ENCODE data around the gene PCNX4.

The PCNX4 gene

DNA sequence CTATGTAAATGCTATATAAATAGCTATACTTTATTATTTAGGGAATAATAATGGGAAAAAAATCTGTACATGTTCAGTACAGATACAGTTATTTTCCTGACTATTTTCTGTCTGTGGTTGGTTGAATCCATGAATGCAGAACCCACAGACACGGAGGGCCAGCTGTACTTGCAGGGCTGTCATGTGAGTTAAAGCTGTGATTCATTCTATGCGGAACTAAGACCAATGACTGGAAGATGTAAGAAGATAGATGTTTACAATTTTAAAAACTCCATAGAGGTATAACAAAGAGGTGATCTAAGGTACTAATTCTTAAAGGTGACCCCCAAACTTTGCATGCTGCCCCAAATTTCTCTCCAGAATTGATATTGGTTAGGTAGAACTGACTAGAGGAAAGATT, 14.6 kb downstream of the PCNX4 start:
- DNase-seq, result no peak

DNA sequence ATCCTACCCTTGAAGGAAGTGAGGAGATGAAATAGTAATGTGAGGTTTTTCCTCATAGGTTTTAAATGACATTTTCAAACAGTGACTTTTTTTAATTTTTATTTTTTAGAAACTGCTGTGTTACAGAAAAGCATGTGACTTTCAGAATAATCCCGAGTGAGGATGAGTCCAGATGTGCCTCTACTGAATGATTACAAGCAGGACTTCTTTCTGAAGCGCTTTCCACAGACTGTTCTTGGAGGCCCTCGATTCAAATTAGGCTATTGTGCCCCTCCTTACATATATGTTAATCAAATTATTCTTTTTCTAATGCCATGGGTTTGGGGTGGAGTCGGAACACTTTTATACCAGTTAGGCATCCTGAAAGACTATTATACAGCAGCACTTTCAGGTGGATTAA, 15.8 kb downstream of the PCNX4 start:
- DNase-seq, result no peak

DNA sequence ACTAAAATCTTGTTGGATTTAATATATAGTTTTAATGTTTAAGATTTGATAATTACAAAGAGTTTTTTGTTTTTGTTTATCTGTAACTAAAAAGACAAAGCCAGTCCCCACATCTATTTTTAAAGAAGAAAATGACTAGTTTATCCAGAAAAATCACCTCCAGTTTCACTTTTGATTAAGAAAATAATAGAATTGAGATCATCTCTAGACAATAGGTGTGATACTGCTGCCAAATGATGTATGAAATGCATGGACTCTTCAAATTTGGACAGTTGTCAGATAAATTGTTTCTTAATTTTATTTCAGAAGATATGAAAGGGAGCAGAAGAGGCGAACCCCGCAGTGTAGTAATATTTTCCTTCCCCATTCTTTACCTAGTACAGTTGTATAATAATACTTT, 20.0 kb downstream of the PCNX4 start:
- no peak for DNase-seq

DNA sequence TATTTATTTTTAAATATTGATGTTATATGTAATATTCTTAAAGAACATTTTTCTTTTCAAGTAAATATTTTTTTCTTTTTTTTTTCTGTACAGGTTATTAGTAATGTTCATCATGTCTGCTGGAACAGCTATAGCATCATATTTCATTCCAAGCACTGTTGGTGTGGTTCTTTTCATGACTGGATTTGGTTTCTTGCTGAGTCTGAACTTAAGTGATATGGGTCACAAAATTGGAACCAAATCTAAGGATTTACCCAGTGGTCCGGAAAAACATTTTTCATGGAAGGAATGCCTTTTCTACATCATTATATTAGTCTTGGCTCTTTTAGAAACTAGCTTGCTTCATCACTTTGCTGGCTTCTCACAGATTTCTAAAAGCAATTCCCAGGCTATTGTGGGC, 23.2 kb downstream of the PCNX4 start:
- no peak for DNase-seq

DNA sequence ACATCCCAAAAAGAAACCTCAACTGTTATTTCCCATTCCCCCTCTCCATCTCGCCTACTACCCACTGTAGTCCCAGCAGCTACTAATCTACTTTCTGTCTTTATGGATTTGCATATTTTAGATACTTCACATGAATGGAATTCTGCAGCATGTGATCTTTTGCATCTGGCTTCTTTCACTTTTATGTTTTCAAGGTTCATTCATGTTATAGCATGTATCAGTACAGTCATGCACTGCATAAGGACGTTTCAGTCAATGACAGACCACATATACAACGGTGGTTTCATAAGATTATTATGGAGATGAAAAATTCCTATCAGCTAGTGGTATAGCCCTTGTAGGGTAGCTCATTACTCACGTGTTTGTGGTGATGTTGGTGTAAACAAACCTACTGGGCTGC, 24.5 kb downstream of the PCNX4 start:
- no peak for DNase-seq

DNA sequence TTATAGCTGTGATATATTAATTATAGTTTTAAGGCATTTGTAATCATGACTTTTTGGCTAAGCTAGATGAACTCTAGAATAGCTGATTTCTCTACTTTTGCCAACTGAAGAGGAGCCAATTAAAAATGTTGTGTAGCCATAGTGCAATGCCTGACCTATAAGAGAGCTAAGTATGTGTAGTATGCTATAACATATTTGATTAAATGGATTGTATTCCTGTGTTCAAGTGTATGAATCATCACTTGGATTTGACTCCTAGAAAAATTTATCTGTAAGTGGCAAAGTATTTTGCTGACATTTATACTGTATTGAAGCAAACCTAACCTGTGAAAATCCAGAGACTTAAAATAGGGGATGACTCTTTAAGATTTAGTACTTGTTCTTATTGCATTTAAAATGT, 34.2 kb downstream of the PCNX4 start:
- no peak for DNase-seq

DNA sequence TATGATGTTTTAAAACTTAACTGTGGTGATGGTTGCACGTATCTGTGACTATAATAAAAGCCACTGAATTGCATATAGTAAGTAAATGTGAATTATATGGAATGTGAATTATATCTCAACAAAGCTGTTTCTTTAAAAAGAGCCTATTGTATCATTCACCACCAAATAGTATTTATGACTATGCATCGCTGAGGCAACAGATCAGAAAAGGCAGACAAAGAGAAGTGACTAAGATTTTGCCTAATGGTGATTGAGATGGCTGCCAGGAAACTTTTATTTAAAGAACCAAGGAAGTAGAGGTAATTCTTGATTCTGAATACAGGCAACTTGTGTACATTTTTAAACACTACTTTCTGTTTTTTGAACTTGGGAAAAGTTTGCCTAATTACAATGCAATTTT, 41.8 kb downstream of the PCNX4 start:
- DNase-seq, result no peak

DNA sequence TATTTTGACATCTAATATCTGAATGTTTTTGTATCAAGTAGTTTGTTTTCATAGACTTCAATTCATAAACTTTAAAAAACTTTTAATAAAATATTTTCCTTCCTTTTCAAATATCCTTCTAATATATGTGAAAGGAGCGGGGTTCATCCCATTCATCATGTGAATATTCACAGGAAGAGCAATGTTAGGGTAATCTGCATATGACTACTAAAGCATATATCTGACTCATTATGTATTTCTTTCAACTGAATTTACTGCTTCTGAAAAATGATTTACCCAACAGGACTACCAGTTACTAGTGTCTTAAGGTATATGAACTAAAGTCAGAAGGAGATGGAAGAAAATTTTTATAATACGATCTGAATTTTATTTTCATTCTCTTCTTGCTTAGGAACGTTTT, 43.0 kb downstream of the PCNX4 start:
- no peak for DNase-seq

DNA sequence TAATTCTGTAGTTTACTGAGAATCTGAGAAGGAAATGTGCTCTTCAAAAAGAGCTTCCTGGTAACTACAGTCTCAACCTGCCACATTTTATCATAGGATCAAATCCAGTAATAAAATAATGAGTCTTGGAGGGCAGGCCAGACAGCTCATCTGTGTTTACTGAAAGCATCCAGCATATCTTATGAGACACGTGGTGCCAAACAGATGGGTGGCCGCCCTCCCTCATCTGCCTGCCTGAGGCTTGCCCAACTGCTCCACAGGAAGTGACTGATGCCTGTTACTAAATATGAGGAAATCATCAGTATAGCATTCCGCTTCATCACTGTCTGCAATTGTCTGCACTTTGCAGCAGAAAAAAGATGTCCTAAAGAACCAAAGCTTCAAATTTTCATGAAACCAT, 60.0 kb downstream of the PCNX4 start:
- DNase-seq, result no peak

DNA sequence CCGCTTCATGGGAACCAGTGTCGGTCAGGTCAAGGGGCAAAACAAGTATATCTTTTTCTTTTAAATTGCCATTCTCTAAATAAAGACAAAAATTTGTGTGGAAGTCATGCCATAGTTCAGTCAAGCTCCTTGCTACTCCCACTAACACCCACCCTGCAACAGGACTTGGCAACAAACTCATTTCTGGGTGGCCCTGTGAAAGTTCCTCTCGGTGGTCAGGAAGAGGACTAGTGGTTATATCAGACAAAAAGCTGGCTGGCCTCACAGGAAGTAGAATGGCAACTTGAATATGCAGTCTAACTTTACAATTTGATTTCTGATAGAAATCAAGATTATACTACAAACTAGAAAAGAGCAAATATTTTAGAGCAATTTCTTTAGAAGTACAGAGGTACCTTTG, 62.3 kb downstream of the PCNX4 start:
- DNase-seq, result no peak

DNA sequence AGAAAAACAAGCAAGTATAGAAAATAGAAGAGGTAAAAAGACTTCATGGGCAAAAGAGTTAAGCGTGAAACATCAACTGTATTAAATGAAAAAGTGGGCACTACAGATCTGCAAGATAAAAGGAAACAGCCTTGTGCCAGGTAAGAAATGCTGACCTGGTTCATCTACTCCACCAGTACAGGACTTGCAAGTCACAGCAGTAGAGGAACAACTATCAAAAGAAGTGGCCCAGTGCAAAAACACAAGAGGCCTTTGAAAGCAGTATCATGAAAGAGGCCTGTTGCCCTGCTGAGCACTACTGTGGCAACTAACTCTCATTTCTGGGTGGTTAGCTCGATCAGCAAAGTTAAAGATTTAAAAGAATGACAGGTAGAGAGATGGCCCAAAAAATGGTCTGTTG, 62.9 kb downstream of the PCNX4 start:
- no peak for DNase-seq

DNA sequence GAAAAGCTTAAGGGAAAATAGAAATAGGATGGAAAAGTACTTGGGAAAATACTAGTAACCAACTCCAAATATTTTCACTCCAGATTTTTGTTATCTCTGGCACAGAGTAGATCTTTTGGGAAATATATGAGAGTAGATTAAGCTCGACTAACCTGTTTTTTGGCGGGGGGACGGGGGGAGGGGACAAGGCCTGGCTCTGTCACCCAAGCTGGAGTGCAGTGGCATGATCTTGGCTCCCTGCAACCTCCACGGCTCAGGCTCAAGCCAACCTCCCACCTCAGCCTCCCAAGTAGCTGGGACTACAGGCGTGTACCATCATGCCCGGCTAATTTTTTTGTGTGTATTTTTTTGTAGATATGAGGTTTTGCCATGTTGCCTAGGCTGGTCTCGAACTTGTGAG, 68.7 kb downstream of the PCNX4 start:
- DNase-seq, result no peak

DNA sequence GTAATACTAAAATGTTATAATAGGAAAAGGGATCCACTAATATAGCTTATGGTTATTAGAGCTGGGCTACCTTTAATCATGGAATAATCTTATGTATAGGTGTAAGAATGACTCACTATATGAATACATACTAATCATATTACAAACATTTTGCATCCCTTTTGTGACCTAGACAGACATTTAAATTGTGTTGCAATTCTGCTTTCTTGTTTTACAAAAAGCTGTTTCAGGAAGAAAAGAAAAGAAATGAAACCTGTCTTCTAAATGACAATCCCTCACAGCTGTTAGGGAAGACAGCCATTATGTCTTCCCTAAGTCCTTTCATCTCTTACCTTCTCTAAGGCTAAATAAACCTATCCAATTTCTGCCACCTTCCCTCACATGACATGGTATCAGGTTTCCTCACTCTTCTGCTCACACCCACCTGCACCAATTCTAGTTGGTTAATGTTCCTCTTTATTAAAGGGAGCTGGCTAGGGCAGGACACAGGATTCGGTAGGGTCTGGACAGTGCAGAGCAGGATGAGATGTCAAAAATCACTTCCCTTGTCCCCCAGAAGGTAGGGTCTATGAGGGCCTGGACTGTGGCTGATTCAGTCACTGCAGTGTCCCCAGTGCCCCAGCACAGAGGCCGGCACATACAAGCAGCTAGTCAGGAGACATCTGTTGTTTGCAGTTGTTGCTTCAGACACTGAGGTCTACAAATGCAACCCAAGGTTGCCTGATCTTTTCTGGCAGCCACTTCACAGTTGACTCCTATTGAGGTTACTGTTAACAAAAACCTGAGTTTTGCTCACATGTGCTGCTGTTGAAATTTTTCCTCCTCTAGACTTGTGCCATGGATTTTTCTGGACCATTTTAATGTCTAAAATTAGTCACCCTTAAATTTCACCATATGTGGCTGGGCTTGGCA, 69.7 kb downstream of the PCNX4 start:
- peak; percentile 17 to 27 for DNase-seq

DNA sequence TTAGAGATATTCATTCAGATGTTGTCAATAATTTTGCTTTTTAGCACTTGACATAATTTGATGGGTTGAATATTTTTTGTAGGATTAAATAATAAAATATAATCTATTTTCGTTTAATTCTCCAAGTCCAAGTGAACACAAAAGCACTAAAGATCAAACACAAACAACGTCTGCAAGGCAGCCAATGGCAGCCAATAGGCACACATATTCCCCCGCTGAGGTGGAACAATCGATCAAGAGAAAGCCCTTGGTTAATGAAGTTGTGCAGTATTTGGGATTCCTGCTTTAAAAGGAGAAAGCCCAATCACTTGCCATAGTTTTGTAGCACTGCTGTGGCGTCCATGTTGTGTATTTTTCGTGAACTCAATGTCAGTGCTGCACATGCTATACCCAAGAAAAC, 72.0 kb downstream of the PCNX4 start:
- no peak for DNase-seq

DNA sequence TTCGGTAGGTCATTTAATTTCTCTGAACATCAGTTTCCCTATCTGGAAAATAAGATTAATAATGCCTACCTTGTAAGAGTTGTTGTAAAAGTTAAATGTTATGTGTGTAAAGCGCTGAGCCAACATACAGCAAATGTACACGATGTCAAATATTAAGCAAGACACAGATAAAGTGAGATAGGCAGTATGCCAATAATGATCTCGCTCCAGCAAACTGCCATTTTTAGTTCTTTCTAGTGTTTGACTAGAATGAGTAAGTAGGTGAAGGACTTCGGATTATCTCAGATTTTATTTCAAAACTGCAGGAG, 72.6 kb downstream of the PCNX4 start:
- DNase-seq, result no peak

DNA sequence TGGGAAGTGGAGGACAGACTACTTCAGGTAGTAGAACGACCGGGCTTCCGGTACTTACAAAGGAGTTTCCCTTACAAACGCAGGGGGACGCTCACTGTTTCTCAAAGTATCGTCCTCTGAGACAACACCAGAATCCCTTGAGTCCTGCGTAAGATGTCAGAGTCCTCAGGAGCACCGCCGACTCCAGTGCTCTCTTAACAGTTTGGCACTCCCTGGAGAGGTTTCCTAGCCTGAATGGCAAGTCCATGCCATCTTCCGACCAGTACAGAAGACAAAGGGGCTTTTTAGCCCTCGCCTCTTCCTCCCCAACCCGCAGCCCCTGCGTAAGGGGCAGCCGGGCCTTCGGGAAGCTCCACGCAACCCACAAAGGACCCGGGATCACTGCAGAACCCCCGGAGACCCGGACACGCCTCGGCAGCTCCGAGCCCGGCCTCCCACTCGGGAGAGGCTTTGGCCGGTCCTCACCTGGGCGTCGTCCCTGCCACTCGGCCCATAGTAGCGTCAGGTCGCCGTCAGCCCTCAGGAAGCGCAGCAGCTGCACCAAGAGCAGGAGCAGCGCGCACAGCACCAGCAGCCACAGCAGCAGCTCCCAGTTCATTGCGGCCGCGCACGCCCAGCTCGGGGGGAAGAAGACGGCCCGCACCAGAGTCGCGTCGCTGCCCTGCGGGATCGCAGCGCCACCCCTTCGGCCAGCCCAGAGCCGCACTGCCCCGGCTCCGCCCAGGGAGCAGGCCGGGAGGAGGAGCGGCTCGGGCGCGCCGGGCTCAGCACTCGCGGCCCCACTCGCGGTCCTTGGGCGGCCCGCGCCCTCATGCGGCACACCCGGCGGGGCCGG, 73.2 kb downstream of the PCNX4 start, which contains the start of gene DHRS7:
TSS of gene DHRS7 (minus strand) at position 687 of the 835 bp plus-strand sequence. CDS start at position 598, 89 bp downstream.
- DNase-seq, result peak; percentile 58 to 74

DNA sequence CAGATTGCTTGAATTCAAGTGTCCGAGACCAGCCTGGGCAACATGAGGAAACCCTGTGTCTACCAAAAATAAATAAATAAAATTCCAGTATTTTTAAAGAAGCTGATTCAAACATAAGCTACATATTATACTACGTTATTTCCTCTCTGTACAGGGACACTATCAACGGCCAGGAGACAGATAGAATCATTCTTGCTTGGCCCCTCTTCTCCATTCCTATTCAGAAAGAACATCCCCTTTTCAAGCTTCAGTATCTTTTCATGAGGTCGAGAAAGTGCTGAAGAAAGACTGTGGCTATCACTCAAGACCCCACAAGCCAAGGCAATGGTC, 73.8 kb downstream of the PCNX4 start:
- DNase-seq, result no peak

DNA sequence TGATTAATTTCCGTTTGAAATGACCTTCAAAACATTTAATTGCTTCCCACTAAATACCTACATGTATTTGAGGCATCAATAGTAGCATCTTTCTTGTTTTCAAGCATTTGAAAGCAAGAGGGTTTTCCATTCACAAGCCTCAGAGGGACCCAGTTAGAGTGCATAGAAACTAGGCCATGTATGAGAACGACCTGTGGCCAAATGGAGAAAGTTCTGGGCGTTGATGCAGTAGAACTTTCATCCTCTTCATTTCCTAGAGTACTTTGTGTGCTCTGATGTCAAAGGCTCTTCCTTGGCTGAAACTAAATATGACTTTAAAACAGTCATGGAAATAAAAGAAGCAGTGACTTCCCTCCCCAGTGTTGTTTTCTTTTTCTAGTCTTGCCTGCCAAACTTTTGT, 74.4 kb downstream of the PCNX4 start:
- no peak for DNase-seq

DNA sequence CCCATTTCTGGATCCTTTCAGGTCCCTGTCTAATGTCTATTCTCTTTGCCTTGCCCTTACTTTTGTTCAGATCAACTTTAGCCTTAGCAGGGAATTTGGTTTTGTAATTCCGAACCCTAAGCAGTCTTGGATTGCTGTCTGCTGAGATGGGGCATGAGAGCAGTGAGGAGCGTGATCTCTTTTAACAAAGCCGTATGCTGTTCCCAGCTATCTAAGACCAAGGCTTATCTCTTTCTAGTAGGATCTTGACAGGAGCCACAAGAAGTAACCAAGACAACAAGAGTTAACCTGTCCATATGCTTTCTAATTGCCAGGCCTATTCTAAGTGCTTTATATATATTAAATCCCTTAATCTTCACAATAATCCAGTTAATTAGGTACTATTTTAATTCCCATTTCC, 78.0 kb downstream of the PCNX4 start:
- no peak for DNase-seq

DNA sequence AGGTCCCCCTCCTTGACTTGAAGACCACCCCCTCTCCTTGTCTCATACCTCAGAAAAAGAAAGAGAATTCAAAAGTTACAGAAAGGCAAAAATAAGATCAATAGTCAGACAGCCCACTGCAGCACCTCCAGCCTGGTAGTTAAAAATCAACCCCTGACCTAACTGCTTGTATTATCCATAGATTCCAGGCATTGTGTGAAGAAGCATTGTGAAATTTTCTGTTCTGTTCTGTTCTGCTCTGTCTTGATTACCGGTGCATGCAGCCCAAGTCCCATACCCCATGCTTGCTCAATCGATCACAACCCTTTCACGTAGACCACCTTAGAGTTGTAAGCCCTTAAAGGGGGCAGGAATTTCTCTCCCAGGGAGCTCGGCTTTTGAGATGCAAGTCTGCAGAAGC, 79.2 kb downstream of the PCNX4 start:
- DNase-seq, result no peak

DNA sequence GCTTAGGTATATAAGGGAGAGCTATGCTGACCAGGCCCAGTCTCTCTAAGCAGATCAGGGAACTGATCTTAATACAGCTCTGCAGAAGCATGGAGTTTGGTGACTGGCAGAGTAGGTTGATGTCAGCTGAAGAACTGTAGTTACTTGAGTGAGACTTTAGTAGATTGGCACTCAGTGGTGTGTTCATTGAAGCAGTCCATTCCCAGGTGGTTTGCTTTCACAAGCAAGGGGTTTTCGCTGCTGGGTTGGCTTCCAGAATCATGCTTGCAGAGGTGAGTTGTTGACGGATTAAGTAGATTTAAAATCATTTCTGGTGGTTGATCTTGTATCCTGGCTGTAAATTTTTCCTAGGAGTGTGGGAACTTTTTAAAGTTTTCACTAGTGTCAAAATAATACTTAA, 80.0 kb downstream of the PCNX4 start:
- DNase-seq, result no peak

DNA sequence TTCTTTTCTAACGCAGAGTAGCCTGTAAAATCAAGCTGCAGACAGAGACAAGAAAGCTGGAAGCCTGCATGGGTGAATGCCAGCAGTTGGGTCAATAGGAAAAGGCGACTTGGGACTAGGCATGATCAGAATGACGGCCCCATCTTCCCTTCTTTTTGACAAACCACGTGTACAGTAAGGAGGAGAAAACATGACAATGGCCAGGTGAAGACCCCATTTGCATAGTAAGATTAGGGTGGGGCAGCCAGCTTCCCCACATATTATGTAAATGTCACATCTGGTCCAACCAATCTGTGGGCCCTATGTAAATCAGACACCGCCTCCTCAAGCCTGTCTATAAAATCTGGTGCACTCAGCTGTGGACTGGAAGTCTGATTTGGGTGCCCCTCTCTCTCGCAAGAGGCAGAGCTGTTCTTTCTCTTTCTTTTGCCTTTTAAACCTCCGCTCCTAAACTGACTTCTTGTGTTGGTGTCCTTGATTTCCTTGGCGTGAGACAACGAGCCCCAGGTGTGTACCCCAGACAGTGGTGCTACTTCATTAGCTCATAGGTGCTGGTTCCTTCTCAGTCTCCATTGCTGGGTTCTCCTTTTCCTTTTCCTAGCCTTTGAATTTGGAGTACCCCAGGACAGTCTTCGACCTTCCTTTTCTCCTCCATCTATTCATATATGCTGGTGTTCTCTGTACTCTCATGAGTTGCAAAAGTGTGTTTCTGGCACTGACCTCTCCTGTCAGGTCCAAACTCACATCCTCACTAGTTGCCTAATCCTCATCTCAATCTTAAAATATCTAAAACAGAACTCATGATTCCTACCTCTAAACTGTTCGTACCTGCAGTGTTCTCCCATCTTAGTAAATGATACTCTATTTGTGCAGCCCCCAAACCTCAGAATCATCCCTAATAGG, 82.9 kb downstream of the PCNX4 start:
- DNase-seq, result no peak

DNA sequence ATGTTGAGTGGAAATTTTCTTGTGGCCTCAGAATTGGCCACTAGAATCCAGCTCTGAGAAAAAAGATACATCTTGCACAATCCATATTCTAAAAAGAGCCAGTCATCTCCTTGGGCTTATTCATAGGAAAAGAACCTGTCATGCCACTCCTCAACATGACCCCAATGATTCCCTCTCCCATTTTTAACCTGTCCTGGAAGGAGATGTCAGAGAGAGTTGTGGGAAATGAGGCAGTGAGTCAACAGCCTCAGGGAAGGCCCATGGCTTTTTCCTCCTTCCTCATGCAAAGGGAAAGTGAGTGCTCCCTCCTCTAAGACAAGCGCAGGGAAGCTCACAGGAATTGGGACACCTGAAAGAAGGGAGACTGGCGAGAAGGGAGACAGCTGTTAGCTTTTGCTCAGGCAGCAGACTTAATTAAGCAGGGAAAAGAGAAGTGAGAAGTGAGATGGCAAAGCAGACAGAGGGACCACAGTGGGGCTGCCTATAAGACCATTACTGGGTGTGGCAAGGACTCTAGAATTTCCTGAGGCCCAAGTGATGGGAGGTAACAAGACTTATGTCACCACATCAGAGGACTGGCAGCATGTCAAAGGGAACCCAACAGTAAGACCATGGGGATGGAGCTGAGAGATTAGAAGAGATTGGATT, 83.7 kb downstream of the PCNX4 start:
- DNase-seq, result no peak

Data from NCI-H187 (cell line).